Stimulated activated CD4-positive, alpha-beta T cell treated with anti-CD3 and anti-CD28 coated beads, Interleukin-1b, Interleukin-23, amount 100 ng/mL, for 24 hours (primary cell): ENCODE results near the gene CPNE8.

Source experiments
- DNase-seq, 4 experiments: peaks; one replicate each; pipeline ENCODE4 v3.0.0-alpha.2; 2020; ENCODE audit warnings: low read depth in 4 of 4, low spot score in 1 of 4

CPNE8 gene

GRCh38 chr12:38905480-38906351, at the start of gene CPNE8:
Gene CPNE8 (minus strand): TSS chr12:38905591. CDS start chr12:38905534, 57 bp downstream.
- peak in 3 of 4 experiments; percentile 7 to 48 (median 16) for DNase-seq

DNA sequence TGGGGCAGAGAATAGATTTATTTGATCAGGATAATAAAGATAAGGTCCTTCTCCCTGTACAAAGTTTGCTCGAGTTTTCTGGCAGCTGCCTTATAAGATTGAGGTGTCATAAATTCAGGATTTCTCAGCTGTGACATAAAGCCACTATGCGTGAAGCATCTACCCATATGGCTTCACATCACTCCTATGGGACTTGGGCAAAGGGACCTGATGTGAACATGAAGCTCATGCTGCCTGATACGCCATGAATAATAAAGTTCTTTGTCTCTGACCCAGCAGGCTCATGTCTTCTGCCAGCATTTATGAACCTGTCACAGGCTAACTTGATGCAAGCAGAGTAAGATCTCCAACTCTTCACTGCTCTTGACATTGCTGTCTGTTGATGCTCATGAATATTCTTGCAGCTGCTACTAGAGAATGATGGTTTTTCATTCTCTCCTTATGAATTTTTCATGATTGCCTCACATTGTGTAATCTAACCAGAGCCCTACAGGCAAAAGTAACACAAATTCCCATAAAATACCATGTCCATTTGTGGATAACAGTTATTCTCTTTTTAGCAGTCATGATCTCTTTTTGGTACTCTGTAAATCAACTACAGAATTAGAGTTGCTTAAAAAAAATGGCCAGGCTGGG, 49.0 kb upstream of the CPNE8 start:
- DNase-seq = no peak

GRCh38 chr12:38949363-38949762, 44.0 kb upstream of the CPNE8 start:
- no peak for DNase-seq

DNA sequence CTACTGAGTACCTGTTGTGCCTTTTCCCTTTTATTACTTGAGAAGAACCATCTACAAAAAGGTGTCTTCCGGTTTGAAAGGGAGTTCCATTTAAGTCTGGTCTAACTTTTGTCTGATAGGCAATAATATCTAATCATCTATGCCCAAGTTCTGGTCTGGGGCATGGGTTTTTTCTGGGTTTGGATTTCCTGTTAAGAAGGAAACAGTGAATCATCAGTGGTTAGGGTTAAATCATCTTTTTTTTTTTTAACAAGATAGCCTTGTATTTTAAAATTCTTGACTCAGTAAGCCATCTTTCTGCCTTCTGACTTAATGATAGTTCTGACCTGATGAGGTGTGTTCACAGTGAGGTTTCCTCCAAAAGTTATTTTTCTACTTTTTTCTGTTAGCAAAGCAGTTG, 29.3 kb upstream of the CPNE8 start:
- DNase-seq = no peak

- no peak for DNase-seq
These were observed 28.7 kb upstream of the CPNE8 start for GRCh38 chr12:38934078-38934584.

GRCh38 chr12:38932320-38932719, 26.9 kb upstream of the CPNE8 start:
- DNase-seq = no peak

- DNase-seq = no peak
These were observed 26.1 kb upstream of the CPNE8 start for GRCh38 chr12:38931461-38931860.

DNA sequence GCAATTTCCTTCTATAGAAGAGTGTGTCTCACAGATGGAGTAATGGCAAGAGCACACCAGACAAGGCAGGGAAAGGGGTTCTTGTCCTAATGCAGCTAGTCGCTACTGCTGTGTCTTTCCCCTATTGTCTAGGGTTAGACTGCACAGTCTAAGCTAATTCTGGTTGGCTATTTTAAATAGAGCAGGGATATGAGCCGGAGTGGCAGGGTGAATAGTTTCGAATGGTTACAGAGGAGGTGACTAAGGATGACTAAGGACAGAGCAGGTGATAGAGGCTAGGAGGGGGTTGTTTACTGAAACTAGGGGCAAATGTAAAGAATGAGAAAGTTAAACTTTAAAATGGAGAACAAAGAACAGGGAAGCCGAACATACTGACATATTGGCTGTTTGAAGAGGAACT, 25.6 kb upstream of the CPNE8 start:
- DNase-seq = no peak

DNA sequence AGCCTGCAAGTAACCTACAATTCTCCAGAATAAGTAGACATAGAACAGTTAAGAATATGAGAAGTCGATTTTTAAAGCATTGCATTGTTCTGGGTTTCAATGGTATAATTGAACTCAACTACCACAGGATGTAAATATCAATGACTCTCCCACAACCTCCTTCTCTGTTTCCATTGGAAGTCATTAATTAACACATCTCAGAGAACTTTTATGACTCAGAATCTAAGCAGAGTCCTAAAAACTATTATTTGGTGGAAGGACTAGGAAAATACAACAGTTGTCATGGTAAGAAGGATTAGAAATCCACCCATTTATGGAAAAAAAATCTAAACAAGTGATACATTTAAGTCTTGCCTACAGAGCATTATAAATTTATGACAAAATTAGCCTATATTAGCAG, 21.1 kb upstream of the CPNE8 start:
- DNase-seq = no peak

DNA sequence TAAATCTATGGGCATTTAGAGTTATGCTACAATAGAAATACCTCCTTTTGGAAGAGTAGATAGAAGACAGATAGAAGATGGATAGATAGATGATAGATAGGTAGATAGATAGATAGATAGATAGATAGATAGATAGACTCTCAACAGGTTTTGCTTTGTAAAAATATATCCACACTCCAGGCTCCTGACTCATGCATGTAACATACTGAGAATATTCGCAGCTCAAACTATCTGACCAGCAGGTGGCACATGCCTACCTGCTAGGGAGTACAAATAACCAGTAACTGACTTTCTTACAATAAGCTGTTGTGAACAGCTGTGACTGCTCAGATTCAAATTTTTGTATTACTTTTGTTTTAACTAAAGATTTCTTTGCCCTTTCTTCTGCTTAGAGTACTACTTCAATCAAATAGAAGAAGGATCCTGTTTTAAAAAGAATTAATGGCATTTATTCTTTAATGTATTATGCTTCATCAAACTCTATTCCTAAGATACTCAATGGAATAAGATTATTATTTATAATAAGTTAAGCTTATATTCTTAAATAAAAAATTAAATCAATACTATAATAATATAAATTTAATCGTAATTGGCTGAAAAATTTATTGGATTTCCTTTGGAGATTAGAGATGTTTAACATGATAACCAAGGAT, 15.8 kb upstream of the CPNE8 start:
- peak in 1 of 4 experiments; percentile 16 for DNase-seq

GRCh38 chr12:38919191-38919590, 13.8 kb upstream of the CPNE8 start:
- DNase-seq = no peak

- no peak for DNase-seq
These were observed 10.2 kb upstream of the CPNE8 start for GRCh38 chr12:38915429-38916182.

DNA sequence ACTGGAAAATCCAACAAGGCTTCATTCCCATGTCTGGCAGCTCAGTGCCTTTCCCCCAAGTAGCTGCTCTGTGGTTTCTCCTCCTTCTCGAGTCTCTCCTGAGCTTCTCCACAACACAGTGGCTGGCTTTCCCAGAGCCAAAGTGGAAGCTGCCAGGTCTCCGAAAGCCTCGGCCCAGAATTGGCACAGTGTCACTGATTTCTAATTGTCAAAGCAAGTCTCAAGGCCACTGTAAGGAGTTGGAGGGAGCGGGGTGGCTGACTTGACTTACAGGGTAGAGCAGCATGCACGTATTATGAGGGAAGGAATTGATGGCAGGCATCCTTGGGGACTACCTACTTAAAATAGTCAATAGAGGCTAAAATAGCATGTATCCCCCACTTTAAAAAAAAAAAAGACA, 6.7 kb upstream of the CPNE8 start:
- no peak for DNase-seq

DNA sequence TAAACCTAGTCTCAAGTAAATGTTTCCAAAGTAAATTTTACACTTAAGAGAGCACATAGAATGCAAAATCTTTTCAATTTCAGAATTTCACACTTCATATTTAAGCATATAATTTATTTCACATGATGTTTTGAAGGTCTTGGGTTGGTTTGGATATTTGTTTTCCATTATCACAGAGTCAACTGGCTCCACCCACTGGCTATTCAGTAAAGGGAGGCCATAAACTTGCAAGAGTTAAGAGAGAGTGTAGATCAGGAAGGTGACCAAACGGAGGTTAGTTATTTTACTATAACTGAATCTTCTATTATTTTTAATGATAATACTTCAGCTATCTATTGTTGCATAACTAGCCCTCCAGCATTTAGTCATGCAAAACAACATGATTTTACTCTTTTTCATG, 6.2 kb upstream of the CPNE8 start:
- DNase-seq = no peak

DNA sequence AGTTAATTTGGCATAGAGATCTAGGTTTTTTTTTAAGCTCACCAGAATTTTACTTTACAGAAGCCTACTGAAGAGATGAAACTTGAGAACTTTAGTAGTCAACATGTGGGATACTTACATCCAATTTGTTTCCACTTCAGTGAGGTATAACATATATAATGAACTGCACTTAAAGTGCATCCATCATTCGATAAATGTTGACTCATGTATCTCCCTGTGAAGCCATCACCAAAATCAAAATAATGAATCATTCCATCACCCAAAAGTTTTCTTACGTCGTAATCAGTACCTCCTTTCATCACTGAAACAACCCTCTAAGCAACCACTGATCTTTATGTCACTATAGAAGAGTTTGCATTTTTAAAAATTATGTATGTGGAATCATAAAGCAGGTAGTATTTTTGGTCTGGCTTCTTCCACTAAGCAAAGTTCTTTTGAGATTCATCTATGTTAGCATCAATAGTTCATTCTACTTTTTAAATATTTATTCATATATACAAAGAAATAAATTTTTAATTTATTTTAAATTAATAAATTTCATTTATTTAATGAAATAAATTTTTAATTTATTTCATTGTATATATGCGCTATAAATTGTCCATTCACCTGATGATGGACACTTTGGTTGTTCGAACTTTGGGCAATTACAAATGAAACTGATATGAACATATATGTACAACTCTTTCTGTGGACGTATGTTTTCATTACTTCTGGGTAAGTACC, 2.0 kb upstream of the CPNE8 start:
- DNase-seq = no peak

- DNase-seq = peak in 3 of 4 experiments; percentile 21 to 62 (median 60)
These were observed 1.2 kb upstream of the CPNE8 start for GRCh38 chr12:38906482-38907200.

- DNase-seq = peak in 3 of 4 experiments; percentile 5 to 45 (median 20)
These were observed 583 bp downstream of the CPNE8 start for GRCh38 chr12:38904537-38905479.

- no peak for DNase-seq
These were observed 1.8 kb downstream of the CPNE8 start for GRCh38 chr12:38903596-38903995.
